Astrocyte of the cerebellum (primary cell): ENCODE results near the gene DLX2.

Experiments
- DNase-seq: peaks from one replicate; pipeline ENCODE4 v3.0.0-alpha.2; 2011; ENCODE audit warnings: low read depth
- H3K4me3 ChIP-seq: 2 replicates; pipeline ENCODE4 v1.5.1; 2011; ENCODE audit warnings: mild to moderate bottlenecking, low read depth, low read length, moderate library complexity
- CTCF ChIP-seq: IDR thresholded peaks from 2 replicates; pipeline ENCODE4 v1.5.1; 2012; ENCODE audit warnings: low read length, low read depth, moderate library complexity, mild to moderate bottlenecking; ENCODE audit errors: missing control alignments
- in situ Hi-C: cut with HindIII; loops from 2 replicates; pipeline ENCODE4 v1.10.0; 2017; ENCODE audit warnings: low sequenced_read_pairs

DLX2 gene

GRCh38 chr2:172108587-172108930 lies 5.9 kb upstream of the DLX2 start:
- no peak for TF ChIP-seq CTCF
- H3K4me3 ChIP-seq: no peak overlapping the region
- in situ Hi-C loops: no loop called here

GRCh38 chr2:172107690-172108586 lies 5.2 kb upstream of the DLX2 start:
- in situ Hi-C loops: no loop called here
- no peak for TF ChIP-seq CTCF
- H3K4me3 ChIP-seq: no peak overlapping the region
- DNase-seq: no peak

More at GRCh38 chr2:172108587-172108930, 5.9 kb upstream of the DLX2 start:
- no peak for DNase-seq

GRCh38 chr2:172106108-172106961 lies 3.6 kb upstream of the DLX2 start:
- no peak for DNase-seq
- in situ Hi-C loops: no loop called here
- TF ChIP-seq CTCF: peak; percentile 37
- H3K4me3 ChIP-seq: peak overlapping the region; percentile 36

GRCh38 chr2:172105471-172106107 lies 2.9 kb upstream of the DLX2 start:
- H3K4me3 ChIP-seq: peak overlapping the region; percentile 36
- no peak for TF ChIP-seq CTCF
- no peak for DNase-seq
- in situ Hi-C loops: no loop called here

DNA sequence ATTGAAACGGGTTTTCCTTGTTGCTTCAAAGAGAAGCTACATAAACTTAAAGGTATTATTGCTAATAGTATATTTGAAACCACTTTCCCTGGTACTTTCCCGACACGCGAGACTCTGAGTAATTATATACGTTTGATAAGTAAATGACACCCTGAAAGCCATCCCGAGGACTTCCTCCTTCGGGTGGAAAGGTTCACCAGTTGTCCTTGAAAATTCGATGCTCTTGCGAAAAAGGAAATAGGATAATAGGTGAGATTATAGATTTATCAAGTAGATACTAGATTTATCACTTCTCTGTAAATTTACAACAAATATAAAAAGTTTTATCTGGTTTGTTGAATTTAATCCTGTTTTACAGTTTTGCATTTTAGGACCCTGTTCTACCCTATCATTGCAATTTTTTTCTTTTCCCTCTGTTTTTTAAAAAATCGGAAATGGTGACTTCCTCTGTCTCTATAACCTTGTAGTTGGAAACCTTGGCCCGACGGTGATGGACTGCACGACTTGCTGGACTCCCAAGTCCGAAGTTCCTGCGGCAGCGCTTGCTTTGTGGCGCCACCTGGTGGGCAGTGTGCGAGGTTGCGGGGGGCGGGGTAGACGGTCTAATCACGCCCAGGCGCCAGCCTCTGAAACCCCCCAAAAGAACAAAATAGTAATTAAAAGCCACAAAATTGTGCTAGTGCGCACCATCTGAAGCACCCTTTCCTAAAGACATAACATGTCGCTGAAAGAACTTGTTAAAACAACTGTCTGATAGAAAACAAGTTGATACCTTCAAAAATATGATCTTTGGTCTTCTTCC lies 972 bp upstream of the DLX2 start:
- DNase-seq: peak; percentile 74
- in situ Hi-C loops: no loop called here
- peak overlapping the region; percentile 47 for H3K4me3 ChIP-seq
- peak; percentile 93 for TF ChIP-seq CTCF

DNA sequence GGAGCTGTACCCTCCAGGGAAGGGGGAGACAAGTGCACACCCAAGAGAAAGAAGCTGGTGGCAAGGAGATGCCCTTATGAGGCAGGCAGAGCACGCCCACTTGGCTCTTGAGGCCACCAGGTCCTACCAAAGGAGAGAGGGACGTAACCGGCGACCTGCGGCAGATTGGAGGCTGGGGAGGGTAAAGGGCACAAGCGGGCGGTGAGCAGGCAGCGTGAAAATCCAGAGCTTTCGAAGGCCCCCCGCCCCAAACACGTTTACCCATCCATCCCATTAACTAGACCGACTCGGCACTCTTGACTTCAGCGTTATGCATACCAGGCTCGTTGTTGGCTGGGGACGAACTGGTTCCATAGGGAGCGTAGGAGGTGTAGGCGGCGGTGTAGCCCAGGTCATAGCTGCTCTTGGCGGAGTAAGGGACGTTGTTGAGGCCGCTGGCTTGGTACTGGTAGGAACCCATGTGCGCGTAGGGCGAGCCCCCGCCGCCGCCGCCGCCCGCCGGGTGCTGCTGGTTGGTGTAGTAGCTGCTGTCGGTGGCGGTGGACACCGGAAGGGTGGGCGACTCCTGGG lies 794 bp downstream of the DLX2 start:
- TF ChIP-seq CTCF: no peak
- no peak for DNase-seq
- in situ Hi-C loops: no loop called here
- H3K4me3 ChIP-seq: peak overlapping the region; percentile 47
